KMS-11 (cell line): ENCODE measurements around the gene PMEPA1.

Experiments used
- H2AFZ ChIP-seq: fragments of 200-600 bp; sonication (generic); 2 replicates; pipeline ENCODE4 v1.6.1; 2016; ENCODE audit warnings: antibody characterized with exemption, mixed run types, low read depth
- H3K27ac ChIP-seq: fragments of 200-600 bp; sonication (generic); 2 replicates; pipeline ENCODE4 v1.6.1; 2016; ENCODE audit warnings: mild to moderate bottlenecking, mixed run types
- H3K27me3 ChIP-seq: fragments of 200-600 bp; sonication (generic); 2 replicates; pipeline ENCODE4 v1.6.1; 2017; ENCODE audit warnings: mild to moderate bottlenecking, low read depth, mixed run types, moderate library complexity; ENCODE audit not compliant: insufficient read depth
- H3K36me3 ChIP-seq: fragments of 200-600 bp; sonication (generic); 2 replicates; pipeline ENCODE4 v1.6.1; 2017; ENCODE audit warnings: mild to moderate bottlenecking, mixed run types; ENCODE audit not compliant: insufficient read depth
- H3K4me1 ChIP-seq: fragments of 200-600 bp; sonication (generic); 2 replicates; pipeline ENCODE4 v1.6.1; 2016; ENCODE audit warnings: mild to moderate bottlenecking, low read depth, mixed run types; ENCODE audit not compliant: poor library complexity, severe bottlenecking
- H3K4me2 ChIP-seq: fragments of 200-600 bp; sonication (generic); 2 replicates; pipeline ENCODE4 v1.7.0; 2016; ENCODE audit warnings: mild to moderate bottlenecking, mixed run types
- H3K4me3 ChIP-seq: fragments of 200-600 bp; sonication (generic); IDR thresholded peaks from 2 replicates; pipeline ENCODE4 v1.6.1; 2017; ENCODE audit warnings: low read depth, low read length, mixed read lengths; ENCODE audit not compliant: insufficient read depth
- H3K79me2 ChIP-seq: fragments of 200-600 bp; sonication (generic); 2 replicates; pipeline ENCODE4 v1.6.1; 2016; ENCODE audit warnings: low read depth, mixed run types; ENCODE audit not compliant: insufficient read depth
- H3K9ac ChIP-seq: fragments of 200-600 bp; sonication (generic); 2 replicates; pipeline ENCODE4 v1.6.1; 2016; ENCODE audit warnings: mild to moderate bottlenecking, mixed run types
- H4K20me1 ChIP-seq: fragments of 200-600 bp; sonication (generic); 2 replicates; pipeline ENCODE4 v1.6.1; 2016; ENCODE audit warnings: mild to moderate bottlenecking, mixed run types; ENCODE audit not compliant: insufficient read depth
- CTCF ChIP-seq: fragments of 200-600 bp; sonication (generic); conservative IDR thresholded peaks from 2 replicates; pipeline ENCODE4 v1.6.1; 2017; ENCODE audit warnings: low read depth, mild to moderate bottlenecking, antibody characterized with exemption, low read length, moderate library complexity, mixed read lengths

PMEPA1 gene

DNA sequence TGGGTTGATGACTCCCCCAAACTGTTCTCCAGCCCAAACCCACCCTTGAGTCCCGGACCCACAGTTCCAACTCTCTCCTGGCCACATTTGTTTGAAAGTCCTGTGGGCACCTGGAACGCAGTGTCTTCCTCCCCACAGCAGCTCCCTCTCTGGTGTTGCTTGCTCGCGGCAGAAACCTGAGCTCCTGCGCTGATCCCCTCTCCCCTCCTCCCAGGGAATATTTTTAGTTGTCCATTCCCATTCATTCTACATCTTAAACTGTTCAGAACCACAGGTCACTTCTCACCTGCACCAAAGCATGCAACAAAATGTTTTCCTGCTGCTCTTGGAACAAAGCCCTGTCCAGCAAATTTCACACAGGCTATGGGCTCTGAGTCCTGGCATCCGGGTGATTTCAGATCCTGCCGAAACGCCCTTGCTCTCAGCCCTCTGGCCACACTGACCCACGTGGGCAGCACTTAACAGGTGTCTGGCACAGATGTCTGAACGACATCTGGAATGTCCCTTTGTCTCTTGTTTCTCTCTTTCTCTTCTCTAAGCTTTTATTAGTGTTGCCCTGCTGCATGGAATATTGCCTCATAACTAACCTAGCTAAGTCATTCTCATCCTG is 27.0 kb upstream of the PMEPA1 start:
- H3K9ac ChIP-seq, result no peak overlapping the region; the same call in 1 of the 2 replicates
- peak overlapping the region; percentile 23; the same call in 1 of the 2 replicates for H2AFZ ChIP-seq
- no peak for TF ChIP-seq CTCF
- H4K20me1 ChIP-seq, result no peaks in the 10 kb centered on the region
- no peaks in the 10 kb centered on the region for H3K27me3 ChIP-seq
- H3K27ac ChIP-seq, result peak overlapping the region; percentile 45
- peaks cover 41% of the 10 kb centered on the region for H3K4me1 ChIP-seq
- H3K79me2 ChIP-seq, result no peaks in the 10 kb centered on the region
- H3K4me2 ChIP-seq, result peak overlapping the region; percentile 69
- no peaks in the 10 kb centered on the region for H3K36me3 ChIP-seq
- H3K4me3 ChIP-seq, result no peak overlapping the region

- no peaks in the 10 kb centered on the region for H4K20me1 ChIP-seq
- no peak overlapping the region for H3K4me3 ChIP-seq
- H3K79me2 ChIP-seq, result no peaks in the 10 kb centered on the region
- H3K9ac ChIP-seq, result no peak overlapping the region; the same call in 1 of the 2 replicates
- no peak for TF ChIP-seq CTCF
- peaks cover 41% of the 10 kb centered on the region for H3K4me1 ChIP-seq
- peak overlapping the region; percentile 23; the same call in 1 of the 2 replicates for H2AFZ ChIP-seq
- H3K27me3 ChIP-seq, result no peaks in the 10 kb centered on the region
- H3K4me2 ChIP-seq, result peak overlapping the region; percentile 69
- no peaks in the 10 kb centered on the region for H3K36me3 ChIP-seq
- peak overlapping the region; percentile 45 for H3K27ac ChIP-seq
Observed at GRCh38 chr20:57735831-57736737, 26.3 kb upstream of the PMEPA1 start.

DNA sequence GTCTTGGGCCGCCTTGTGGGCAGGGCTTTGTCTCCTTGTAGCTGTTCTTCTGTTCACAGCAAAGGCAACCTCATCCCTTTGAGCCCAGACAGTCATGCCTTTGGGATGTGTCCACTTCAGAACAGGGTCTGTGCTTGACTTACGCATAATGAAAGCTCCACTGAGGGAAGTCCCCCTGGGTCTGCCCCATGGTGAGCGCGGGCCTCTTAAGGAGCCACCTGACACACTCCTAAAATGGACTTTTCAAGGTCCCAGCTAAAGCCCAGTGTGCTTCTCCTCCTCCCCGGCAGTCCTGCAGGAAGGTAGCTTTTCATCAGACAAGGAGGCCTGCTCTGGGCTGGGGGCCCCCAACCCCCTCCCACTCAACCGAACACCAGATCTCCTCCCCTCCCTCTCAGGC is 24.9 kb upstream of the PMEPA1 start:
- no peak overlapping the region for H3K9ac ChIP-seq
- H3K36me3 ChIP-seq, result no peaks in the 10 kb centered on the region
- H4K20me1 ChIP-seq, result no peaks in the 10 kb centered on the region
- TF ChIP-seq CTCF, result no peak
- H3K79me2 ChIP-seq, result no peaks in the 10 kb centered on the region
- peaks cover 41% of the 10 kb centered on the region for H3K4me1 ChIP-seq
- no peak overlapping the region for H3K27ac ChIP-seq
- H3K4me2 ChIP-seq, result 0 out of 2 replicates have a peak overlapping the region, but pooled peaks have one; percentile 69
- H3K4me3 ChIP-seq, result no peak overlapping the region
- no peak overlapping the region for H2AFZ ChIP-seq
- H3K27me3 ChIP-seq, result no peaks in the 10 kb centered on the region

DNA sequence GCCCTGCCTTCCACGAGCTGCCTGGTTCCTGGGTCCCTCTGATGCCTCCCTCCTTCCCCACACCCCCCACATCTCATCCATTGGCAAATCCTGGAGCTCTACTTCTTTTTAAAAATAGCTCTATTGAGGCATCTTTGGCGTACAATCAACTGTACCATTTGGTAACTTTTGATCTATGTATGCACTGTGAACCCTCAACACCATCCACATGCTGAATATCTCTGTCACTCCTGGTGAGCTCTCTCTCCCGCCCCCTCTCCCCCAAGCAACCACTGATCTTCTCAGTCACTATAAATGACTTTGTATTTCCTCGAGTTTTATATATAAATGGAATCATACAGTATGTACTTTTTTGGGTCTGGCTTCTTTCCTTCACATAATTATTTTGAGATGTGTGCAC is 22.4 kb upstream of the PMEPA1 start:
- no peak overlapping the region for H3K27ac ChIP-seq
- H4K20me1 ChIP-seq, result no peaks in the 10 kb centered on the region
- H3K4me1 ChIP-seq, result peaks cover 30% of the 10 kb centered on the region
- H3K4me3 ChIP-seq, result no peak overlapping the region
- no peak for TF ChIP-seq CTCF
- no peak overlapping the region for H3K4me2 ChIP-seq
- H3K36me3 ChIP-seq, result no peaks in the 10 kb centered on the region
- H2AFZ ChIP-seq, result no peak overlapping the region
- H3K27me3 ChIP-seq, result no peaks in the 10 kb centered on the region
- H3K79me2 ChIP-seq, result no peaks in the 10 kb centered on the region
- H3K9ac ChIP-seq, result no peak overlapping the region
